ENCODE data around the gene DALRD3. TPM values are rescaled to one million over a fixed set of nuclear protein-coding genes. Genes with fewer than 3 reads are reported as not detected.

The DALRD3 gene
- polyA plus RNA-seq, 2 of the 4 experiments (the other 2 are of a cell fraction), result 20.5 to 35.8 TPM

GRCh38 chr3:49021813-49022687, 3.7 kb upstream of the DALRD3 start, which contains the start of gene NDUFAF3 (continued):
- TF ChIP-seq HES2 (IDR thresholded peaks at IDR 0.05) (no peak), CBX2 (IDR thresholded peaks at IDR 0.05; ENCODE audit: borderline replicate concordance, low read depth) (no peak), CTCF (IDR thresholded peaks at IDR 0.05) (peak; percentile 71), SMC3 (IDR thresholded peaks at IDR 0.05) (no peak), POLR2A (IDR thresholded peaks at IDR 0.05; ENCODE audit: low read length) (peak; percentile 93), SREBF2 (IDR thresholded peaks at IDR 0.05) (no peak)

- CTCF ChIA-PET, result interaction anchor here (0.6 to 30.1 kb wide), 15 partner anchors 9 to 428 kb away, joined by 3 to 385 read pairs (median 5); partner anchors contain the start of genes P4HTM and WDR6
- H3K27ac ChIP-seq, result peak overlapping the region; percentile 98 to 100
- ATAC-seq, result peak; percentile 57 to 68
- peak; percentile 38; the same call in 1 of the 2 replicates for TF ChIP-seq REST (IDR thresholded peaks at IDR 0.05)
- TF ChIP-seq HMGXB4 (CRISPR knock-in tag; IDR thresholded peaks at IDR 0.05; ENCODE audit: borderline replicate concordance), result no peak
- no peak for TF ChIP-seq CEBPB (IDR thresholded peaks at IDR 0.05)
- no peak for TF ChIP-seq BHLHE40 (IDR thresholded peaks at IDR 0.05; ENCODE audit: low read depth, low read length)
- TF ChIP-seq MAFK (IDR thresholded peaks at IDR 0.05; ENCODE audit: partially characterized antibody), result no peak
- TF ChIP-seq SMC3 (IDR thresholded peaks at IDR 0.05), result no peak
- no peak for TF ChIP-seq EP300 (IDR thresholded peaks at IDR 0.05)
- TF ChIP-seq FOSB (CRISPR knock-in tag; IDR thresholded peaks at IDR 0.05), result no peak
- TF ChIP-seq HOXB13 (CRISPR knock-in tag; IDR thresholded peaks at IDR 0.05; ENCODE audit: low read depth), result no peak
- peak; percentile 60; the same call in 1 of the 2 replicates for TF ChIP-seq TFCP2L1 (CRISPR knock-in tag; IDR thresholded peaks at IDR 0.05)
- TF ChIP-seq PHF8 (IDR thresholded peaks at IDR 0.05; ENCODE audit: borderline replicate concordance, low read depth), result peak; percentile 81
- no peak for TF ChIP-seq CHD2 (IDR thresholded peaks at IDR 0.05; ENCODE audit: low read length, partially characterized antibody)
- no peak for TF ChIP-seq ESRRA (IDR thresholded peaks at IDR 0.05; ENCODE audit: borderline replicate concordance, low read length)
- TF ChIP-seq TP53 (CRISPR knock-in tag; IDR thresholded peaks at IDR 0.05), result 0 out of 2 replicates have a peak, but pooled peaks have one; percentile 15
- no peak for TF ChIP-seq ZSCAN20 (CRISPR knock-in tag; IDR thresholded peaks at IDR 0.05)
- TF ChIP-seq PBX3 (IDR thresholded peaks at IDR 0.05), result peak; percentile 53; the same call in 1 of the 2 replicates
- TF ChIP-seq HDAC2 (IDR thresholded peaks at IDR 0.05), result no peak
- TF ChIP-seq ZC3H11A (IDR thresholded peaks at IDR 0.05), result no peak
- TF ChIP-seq MAX (IDR thresholded peaks at IDR 0.05), result peak; percentile 75
- TF ChIP-seq FOSL2 (IDR thresholded peaks at IDR 0.05), result no peak
- TF ChIP-seq FOSL2 (CRISPR knock-in tag; IDR thresholded peaks at IDR 0.05), result no peak
- no peak for TF ChIP-seq RFX5 (IDR thresholded peaks at IDR 0.05)
- peak; percentile 100 for TF ChIP-seq POLR2A (IDR thresholded peaks at IDR 0.05; ENCODE audit: low read length)
- TF ChIP-seq MYC (IDR thresholded peaks at IDR 0.05; ENCODE audit: borderline replicate concordance, low read length), result peak; percentile 48; the same call in 1 of the 2 replicates
- no peak for TF ChIP-seq HOXA7 (CRISPR knock-in tag; IDR thresholded peaks at IDR 0.05)
Measured at GRCh38 chr3:49021213-49021812, 2.9 kb upstream of the DALRD3 start.

More at GRCh38 chr3:49021213-49021812, 2.9 kb upstream of the DALRD3 start:
- no peak for FAIRE-seq
- peak; percentile 71 to 96 for DNase-seq (ENCODE audit: low read depth in 1 of 2, low spot score in 1 of 2)
- Histone ChIP-seq H3K4me1 (peaks cover 28% of the 10 kb centered on the region), H3K4me2 (peak overlapping the region; percentile 82), H3K9me3 (no peaks in the 10 kb centered on the region), H3K4me3 (peak overlapping the region; percentile 76)
- POLR2A ChIA-PET, result interaction anchor here (0.8 to 4.6 kb wide), 14 partner anchors 8 to 428 kb away, joined by 3 to 57 read pairs (median 6); partner anchors contain the start of genes IMPDH2, LAMB2, NCKIPSD and P4HTM
- WGBS (ENCODE audit: missing lambda C conversion rate), result no CpG with 5 or more reads among the region's 60 CpGs
